ENCODE results near the gene EFCC1. TPM values are rescaled to one million over a fixed set of nuclear protein-coding genes. Genes with fewer than 3 reads are reported as not detected.

Gene EFCC1
- total RNA-seq, 1 donor from 2014 or later, result 1.5 TPM

GRCh38 chr3:129028866-129029265 is 27.8 kb downstream of the EFCC1 start:
- no peak for DNase-seq
- TF ChIP-seq CTCF (IDR thresholded peaks at IDR 0.05; ENCODE audit: borderline replicate concordance), result no peak
- no peak overlapping the region for H3K27ac ChIP-seq (replicated peaks)
- H3K27me3 ChIP-seq (ENCODE audit: low read depth), result no peaks in the 10 kb centered on the region
- H3K36me3 ChIP-seq, result peaks cover 4% of the 10 kb centered on the region
- no peak overlapping the region for H3K4me3 ChIP-seq
- peaks cover 5% of the 10 kb centered on the region for H3K9me3 ChIP-seq (replicated peaks)
- intact Hi-C loops (cut with micrococcal nuclease), result no loop called here
- H3K4me1 ChIP-seq, result peaks cover 48% of the 10 kb centered on the region

- no peak for TF ChIP-seq CTCF (IDR thresholded peaks at IDR 0.05; ENCODE audit: borderline replicate concordance)
- H3K27me3 ChIP-seq (ENCODE audit: low read depth), result no peaks in the 10 kb centered on the region
- H3K4me1 ChIP-seq, result peaks cover 34% of the 10 kb centered on the region
- DNase-seq, result no peak
- H3K9me3 ChIP-seq (replicated peaks), result peaks cover 5% of the 10 kb centered on the region
- H3K36me3 ChIP-seq, result peaks cover 4% of the 10 kb centered on the region
- intact Hi-C loops (cut with micrococcal nuclease), result no loop called here
- H3K4me3 ChIP-seq, result no peak overlapping the region
- H3K27ac ChIP-seq (replicated peaks), result no peak overlapping the region
Observed at GRCh38 chr3:129030611-129031010, 29.5 kb downstream of the EFCC1 start.

GRCh38 chr3:129031476-129032215 is 30.5 kb downstream of the EFCC1 start:
- no peak for DNase-seq
- no peak for TF ChIP-seq CTCF (IDR thresholded peaks at IDR 0.05; ENCODE audit: borderline replicate concordance)
- intact Hi-C loops (cut with micrococcal nuclease), result no loop called here

GRCh38 chr3:129032716-129033115 is 31.6 kb downstream of the EFCC1 start:
- Histone ChIP-seq H3K36me3 (peaks cover 4% of the 10 kb centered on the region), H3K9me3 (replicated peaks) (peaks cover 5% of the 10 kb centered on the region), H3K27me3 (ENCODE audit: low read depth) (no peaks in the 10 kb centered on the region), H3K4me1 (peaks cover 15% of the 10 kb centered on the region), H3K27ac (replicated peaks) (no peak overlapping the region), H3K4me3 (no peak overlapping the region)
- DNase-seq, result no peak
- no peak for TF ChIP-seq CTCF (IDR thresholded peaks at IDR 0.05; ENCODE audit: borderline replicate concordance)
- intact Hi-C loops (cut with micrococcal nuclease), result no loop called here

More at GRCh38 chr3:129031476-129032215, 30.5 kb downstream of the EFCC1 start:
- H3K27me3 ChIP-seq (ENCODE audit: low read depth), result no peaks in the 10 kb centered on the region
- H3K4me3 ChIP-seq, result no peak overlapping the region
- H3K27ac ChIP-seq (replicated peaks), result no peak overlapping the region
- peaks cover 4% of the 10 kb centered on the region for H3K36me3 ChIP-seq
- peaks cover 23% of the 10 kb centered on the region for H3K4me1 ChIP-seq
- H3K9me3 ChIP-seq (replicated peaks), result peaks cover 5% of the 10 kb centered on the region

GRCh38 chr3:129033151-129033550 is 32.0 kb downstream of the EFCC1 start:
- Histone ChIP-seq H3K4me3 (no peak overlapping the region), H3K9me3 (replicated peaks) (peaks cover 5% of the 10 kb centered on the region), H3K4me1 (peaks cover 15% of the 10 kb centered on the region), H3K27ac (replicated peaks) (no peak overlapping the region), H3K27me3 (ENCODE audit: low read depth) (no peaks in the 10 kb centered on the region), H3K36me3 (peaks cover 4% of the 10 kb centered on the region)
- no peak for DNase-seq
- TF ChIP-seq CTCF (IDR thresholded peaks at IDR 0.05; ENCODE audit: borderline replicate concordance), result no peak
- intact Hi-C loops (cut with micrococcal nuclease), result no loop called here
